Mononuclear cell (primary cell): ENCODE data around the gene STOX2. TPM values are rescaled to one million over a fixed set of nuclear protein-coding genes. Genes with fewer than 3 reads are reported as not detected.

Source experiments
- H3K27me3 ChIP-seq: 2 replicates; pipeline ENCODE4 v1.6.0; 2011; ENCODE audit warnings: low read length, control low read depth; ENCODE audit not compliant: insufficient read depth
- H3K4me1 ChIP-seq: 2 replicates; pipeline ENCODE4 v1.5.1; 2011; ENCODE audit warnings: mild to moderate bottlenecking, low read length, control low read depth; ENCODE audit not compliant: insufficient read depth
- H3K4me3 ChIP-seq: 2 replicates; pipeline ENCODE4 v1.5.1; 2011; ENCODE audit warnings: mild to moderate bottlenecking, low read length, moderate library complexity
- H3K9me3 ChIP-seq: 2 replicates; pipeline ENCODE4 v1.5.1; 2011; ENCODE audit warnings: low read depth, mild to moderate bottlenecking, control low read depth, low read length
- total RNA-seq: library from RNA; depleted of rRNA; stranded (reverse); fragments of >200 nt; gene quantifications from one replicate; pipeline ENCODE4 v1.2.3, GENCODE V29; 2012

Gene STOX2
- total RNA-seq, 1 donor: under 0.01 TPM

DNA sequence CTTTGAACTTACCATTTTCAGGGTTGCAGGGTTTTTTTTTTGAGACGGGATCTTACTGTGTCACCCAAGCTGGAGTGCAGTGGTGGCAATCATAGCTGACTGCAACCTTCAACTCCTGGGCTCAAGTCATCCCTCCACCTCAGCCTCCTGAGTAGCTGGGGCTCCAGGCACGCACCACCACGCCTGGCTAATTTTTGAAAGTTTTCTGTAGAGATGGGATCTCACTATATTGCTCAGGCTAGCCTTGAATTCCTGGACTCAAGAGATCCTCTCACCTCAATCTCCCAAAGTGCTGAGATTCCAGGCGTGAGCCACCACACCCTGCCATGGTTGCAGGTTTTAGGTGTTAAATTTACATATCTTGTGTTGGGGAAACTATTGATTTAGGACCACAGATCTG is 64.5 kb downstream of the STOX2 start:
- Histone ChIP-seq H3K9me3 (peaks cover 7% of the 10 kb centered on the region), H3K4me1 (no peaks in the 10 kb centered on the region), H3K27me3 (no peaks in the 10 kb centered on the region), H3K4me3 (no peak overlapping the region)

DNA sequence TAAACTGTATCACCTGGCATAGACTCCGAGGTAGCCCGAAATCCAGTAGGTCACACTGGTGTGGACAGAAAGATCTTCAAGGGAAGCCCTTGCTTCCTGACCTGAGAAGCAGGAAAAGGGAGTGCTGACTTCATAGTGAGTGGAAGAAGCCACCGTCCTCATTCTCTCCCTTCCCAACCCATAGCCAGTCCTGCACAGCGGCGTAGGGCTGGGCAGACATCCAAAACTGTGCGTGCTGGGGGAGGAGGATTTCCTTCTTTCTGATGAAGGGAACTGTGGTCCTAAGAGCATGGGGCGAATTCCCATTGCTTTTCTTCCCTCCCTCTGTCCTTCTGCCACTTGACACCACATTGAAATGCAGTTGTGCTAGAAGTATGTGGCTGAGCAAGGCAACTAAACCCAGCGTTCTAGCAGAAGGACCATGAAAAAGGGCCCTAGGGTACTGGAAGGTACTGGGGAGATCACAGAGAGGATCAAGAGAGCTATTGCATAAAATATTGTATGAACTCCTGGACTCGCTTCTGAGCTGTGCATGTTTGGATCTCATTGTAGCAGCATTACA is 66.9 kb downstream of the STOX2 start:
- H3K4me1 ChIP-seq: no peaks in the 10 kb centered on the region
- no peaks in the 10 kb centered on the region for H3K27me3 ChIP-seq
- peaks cover 12% of the 10 kb centered on the region for H3K9me3 ChIP-seq
- no peak overlapping the region for H3K4me3 ChIP-seq

DNA sequence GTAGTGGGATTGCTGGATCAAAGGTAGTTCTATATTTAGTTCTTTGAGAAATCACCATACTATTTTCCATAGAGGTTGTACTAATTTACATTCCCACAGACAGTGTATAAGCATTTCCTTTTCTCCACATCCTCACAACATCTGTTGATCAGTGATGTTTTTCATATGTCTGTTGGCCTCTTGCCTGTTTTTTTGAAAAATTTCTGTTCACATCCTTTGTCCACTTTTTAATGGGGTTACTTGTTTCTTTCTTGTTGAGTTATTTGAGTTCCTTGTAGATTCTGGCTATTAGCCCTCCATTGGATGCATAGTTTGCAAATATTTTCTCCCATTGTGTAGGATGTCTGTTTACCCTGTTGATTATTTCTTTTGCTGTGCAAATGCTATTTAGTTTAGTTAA is 72.6 kb downstream of the STOX2 start:
- Histone ChIP-seq H3K27me3 (no peaks in the 10 kb centered on the region), H3K9me3 (peaks cover 12% of the 10 kb centered on the region), H3K4me1 (no peaks in the 10 kb centered on the region), H3K4me3 (no peak overlapping the region)

DNA sequence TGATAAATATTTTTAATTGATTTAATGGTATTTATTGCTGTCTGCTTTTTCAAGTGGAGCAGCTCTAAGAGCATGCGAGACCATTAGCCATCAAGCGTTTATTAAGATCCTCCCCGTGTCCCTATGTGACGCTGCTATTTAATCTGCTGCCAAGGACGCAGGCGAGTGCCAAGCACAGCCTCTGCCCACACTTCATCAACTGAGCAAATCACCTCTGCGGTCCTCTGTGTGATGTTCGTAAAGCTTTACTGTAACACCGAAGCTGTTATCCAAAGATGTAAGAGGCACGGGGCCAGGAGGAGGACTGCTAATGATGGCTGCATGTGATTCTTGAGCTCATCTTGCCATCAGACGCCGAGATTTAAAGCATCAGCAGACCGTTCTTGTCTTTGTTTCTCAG is 79.5 kb downstream of the STOX2 start:
- Histone ChIP-seq H3K4me1 (peaks cover 19% of the 10 kb centered on the region), H3K27me3 (no peaks in the 10 kb centered on the region), H3K4me3 (no peak overlapping the region), H3K9me3 (no peaks in the 10 kb centered on the region)

DNA sequence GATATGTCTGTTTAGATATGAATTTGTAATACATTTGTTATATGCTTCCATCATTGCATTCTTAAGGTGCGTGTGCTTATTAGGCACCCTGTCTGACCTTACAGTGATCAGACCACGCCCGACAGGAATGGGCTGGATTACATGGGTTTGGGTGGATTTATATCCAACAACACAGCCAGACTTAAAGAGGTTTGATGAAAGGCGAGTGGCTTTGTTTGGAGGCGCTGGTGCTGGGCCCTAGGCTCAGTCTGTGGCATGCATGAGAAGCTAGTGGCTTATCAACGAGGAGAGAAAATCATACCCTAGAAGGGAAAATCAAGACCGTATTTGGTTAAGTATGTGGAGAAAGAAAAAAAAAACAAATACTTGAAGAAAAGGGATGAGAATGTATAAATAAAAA is 80.7 kb downstream of the STOX2 start:
- Histone ChIP-seq H3K27me3 (no peaks in the 10 kb centered on the region), H3K4me3 (no peak overlapping the region), H3K9me3 (no peaks in the 10 kb centered on the region), H3K4me1 (peaks cover 25% of the 10 kb centered on the region)

DNA sequence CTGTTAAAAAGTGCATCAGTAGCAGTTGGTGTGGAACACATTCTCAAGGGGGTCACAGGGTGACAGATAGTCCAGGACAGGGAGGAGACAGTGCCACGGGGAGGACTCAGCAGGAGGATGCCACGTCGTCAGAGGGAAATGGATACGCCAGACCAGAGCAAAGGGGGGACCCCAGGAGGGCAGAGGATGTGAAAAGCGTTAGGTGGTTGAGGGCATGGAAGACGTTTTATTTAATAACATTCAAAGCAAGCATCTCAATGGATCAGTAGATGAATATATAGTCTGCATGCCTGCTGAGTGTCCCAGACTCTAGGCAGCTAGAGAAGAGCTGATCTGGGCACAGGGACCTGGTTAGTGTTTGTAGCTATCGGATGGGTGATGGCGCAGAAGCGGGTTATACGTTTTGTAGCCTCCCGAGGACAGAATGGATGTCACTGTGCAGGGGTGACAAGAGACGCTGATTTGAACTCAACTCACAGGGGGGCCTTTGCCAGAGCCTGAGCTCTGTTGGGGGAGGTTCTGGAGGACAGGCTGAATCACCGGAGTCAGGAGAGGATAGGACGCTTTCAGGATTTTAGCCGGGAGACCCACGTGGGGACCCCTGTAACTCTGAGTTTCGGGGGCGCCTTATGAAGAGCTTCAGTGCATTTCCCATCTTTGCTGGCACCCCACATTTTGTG is 81.3 kb downstream of the STOX2 start:
- Histone ChIP-seq H3K4me3 (no peak overlapping the region), H3K4me1 (peaks cover 25% of the 10 kb centered on the region), H3K27me3 (no peaks in the 10 kb centered on the region), H3K9me3 (no peaks in the 10 kb centered on the region)

DNA sequence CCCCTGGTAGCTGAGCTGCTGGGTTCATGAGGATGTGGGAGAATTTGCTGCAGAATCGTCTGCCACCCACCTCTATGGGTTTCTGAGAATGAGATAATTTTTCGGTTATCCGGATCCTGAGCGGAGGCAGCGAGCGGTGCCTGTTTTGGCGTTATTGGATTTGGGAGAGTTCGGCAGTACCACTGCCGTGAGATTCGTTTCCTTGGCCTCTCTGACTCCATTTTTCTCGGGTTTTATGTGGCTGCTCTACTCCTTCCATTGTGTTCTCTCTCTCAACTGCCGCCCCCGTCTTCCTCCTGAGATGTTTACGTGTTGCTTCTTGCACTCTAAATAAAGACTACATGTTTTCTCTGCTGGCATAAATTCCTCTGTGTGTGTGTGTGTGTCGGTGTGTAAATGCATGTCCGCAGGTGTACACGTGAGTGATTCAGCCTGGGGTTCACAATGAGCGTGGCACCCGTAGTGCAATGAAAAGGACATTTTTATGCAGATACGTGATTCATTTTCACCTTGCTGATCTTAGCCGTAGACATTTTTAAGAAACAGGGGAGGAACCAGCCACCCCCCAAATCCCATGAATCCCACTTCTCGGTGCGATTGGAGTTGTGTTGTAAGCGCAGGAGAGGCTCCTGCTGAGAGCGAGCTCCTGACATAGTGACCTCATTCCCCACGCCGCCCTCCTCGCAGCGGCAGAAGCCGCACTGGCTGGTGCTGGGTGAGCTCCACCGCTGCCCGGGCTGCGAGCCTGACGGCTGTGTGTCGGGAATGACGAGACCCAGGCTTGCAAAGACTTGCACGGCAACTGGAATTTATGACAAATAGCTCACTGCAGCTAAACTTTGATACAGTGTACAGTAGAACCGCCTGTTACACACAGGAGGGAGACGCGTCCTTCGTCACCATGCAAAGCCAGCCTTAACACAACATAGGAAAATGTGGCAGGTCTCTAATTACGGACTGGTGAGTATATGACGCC is 82.2 kb downstream of the STOX2 start:
- Histone ChIP-seq H3K9me3 (no peaks in the 10 kb centered on the region), H3K27me3 (no peaks in the 10 kb centered on the region), H3K4me3 (no peak overlapping the region), H3K4me1 (peaks cover 25% of the 10 kb centered on the region)

DNA sequence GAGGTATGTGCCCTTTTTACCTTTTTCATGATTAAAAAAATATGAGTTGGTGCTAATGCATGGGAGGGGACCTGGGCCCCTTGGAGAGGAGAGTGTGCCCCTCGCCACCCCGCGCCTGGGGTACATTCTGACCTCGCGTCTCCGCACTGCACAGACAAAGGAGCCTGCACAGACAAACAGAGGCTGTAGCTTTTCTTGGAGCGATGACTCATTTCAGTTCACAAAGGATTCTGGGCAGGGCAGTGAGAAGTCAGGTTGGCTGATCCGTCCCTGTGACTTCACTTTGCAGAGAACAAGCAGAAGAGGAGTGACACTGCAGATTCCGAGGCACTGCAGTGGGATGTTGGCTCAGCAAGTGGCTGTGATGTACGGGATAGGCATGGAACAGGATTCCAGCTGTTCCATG is 82.9 kb downstream of the STOX2 start:
- Histone ChIP-seq H3K4me3 (no peak overlapping the region), H3K27me3 (no peaks in the 10 kb centered on the region), H3K4me1 (peaks cover 25% of the 10 kb centered on the region), H3K9me3 (no peaks in the 10 kb centered on the region)

DNA sequence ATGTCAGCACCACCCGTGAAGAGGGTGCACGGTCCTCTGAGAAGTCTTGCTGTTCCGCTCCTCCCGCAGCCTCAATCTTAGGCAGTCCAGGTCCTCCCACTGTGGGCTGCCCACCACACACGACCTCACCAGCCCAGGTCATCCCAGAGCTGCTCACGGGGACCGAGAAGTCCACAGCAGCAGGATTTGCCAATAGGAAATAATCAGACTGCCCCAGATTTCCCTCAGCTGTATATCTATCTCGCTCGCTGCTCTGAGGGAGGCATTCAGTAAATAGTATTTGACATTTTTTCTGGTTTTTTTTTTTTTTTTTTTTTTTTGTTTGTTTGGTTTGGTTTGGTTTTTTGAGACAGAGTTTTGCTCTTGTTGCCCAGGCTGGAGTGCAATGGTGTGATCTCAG is 83.8 kb downstream of the STOX2 start:
- Histone ChIP-seq H3K27me3 (no peaks in the 10 kb centered on the region), H3K4me1 (peaks cover 25% of the 10 kb centered on the region), H3K9me3 (no peaks in the 10 kb centered on the region), H3K4me3 (no peak overlapping the region)

DNA sequence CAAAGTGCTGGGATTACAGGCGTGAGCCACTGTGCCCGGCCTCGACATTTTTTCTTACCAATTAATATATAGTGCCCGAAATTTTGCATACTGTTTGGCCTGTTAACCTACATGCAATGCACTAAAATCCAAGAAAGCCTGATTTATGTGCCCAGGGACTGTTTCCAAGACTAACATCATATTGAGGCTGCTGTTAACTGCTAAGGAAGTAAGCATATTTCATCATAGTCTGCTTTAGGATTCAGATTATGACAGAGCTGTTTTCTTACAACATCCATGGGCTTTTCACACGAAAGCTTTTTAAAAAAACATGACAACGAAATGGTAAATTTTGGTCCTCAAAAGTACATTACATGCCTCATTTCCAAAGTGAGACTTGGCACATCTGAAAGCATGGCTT is 84.4 kb downstream of the STOX2 start:
- Histone ChIP-seq H3K9me3 (no peaks in the 10 kb centered on the region), H3K27me3 (no peaks in the 10 kb centered on the region), H3K4me3 (no peak overlapping the region), H3K4me1 (peaks cover 25% of the 10 kb centered on the region)

DNA sequence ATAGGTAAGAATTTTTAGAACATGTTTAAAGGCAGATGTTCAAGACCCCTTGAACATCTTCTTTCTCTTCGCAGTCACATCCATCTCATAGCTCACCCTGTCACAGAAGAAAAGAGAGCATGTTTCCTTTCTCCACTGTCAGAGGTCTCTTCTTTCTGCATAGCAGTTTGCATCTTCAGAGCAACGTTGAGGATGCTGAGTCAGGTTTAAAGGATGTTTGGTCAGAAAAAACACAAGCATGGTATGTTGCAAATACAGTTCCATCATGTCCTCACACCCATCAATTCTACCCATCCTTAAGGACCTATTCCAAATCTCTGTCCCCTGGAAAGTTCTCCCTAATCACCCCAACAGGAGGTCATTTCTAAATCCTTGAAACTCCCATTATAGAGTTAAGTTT is 84.8 kb downstream of the STOX2 start:
- no peak overlapping the region for H3K4me3 ChIP-seq
- no peaks in the 10 kb centered on the region for H3K9me3 ChIP-seq
- H3K4me1 ChIP-seq: peaks cover 25% of the 10 kb centered on the region
- no peaks in the 10 kb centered on the region for H3K27me3 ChIP-seq

DNA sequence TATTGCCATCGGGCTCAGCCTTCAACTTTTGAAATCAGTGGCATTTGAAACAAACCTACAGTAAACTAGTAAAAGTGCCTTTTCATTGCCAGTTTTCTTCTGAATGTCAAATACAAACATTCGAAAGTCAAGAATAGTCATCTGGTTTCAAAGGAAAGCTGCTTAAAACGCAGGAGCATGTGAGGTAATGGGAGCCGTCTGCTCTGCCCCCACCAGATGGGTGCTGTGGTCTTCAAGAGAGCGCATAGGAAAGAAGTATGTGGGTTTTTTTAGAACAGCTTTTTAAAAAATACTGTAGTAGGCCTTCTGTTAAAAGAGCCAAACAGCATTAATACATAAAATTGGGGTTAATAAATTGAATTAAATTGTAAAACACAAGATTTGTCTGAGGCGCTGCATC is 88.6 kb downstream of the STOX2 start:
- Histone ChIP-seq H3K4me1 (peaks cover 14% of the 10 kb centered on the region), H3K27me3 (no peaks in the 10 kb centered on the region), H3K4me3 (no peak overlapping the region), H3K9me3 (no peaks in the 10 kb centered on the region)

DNA sequence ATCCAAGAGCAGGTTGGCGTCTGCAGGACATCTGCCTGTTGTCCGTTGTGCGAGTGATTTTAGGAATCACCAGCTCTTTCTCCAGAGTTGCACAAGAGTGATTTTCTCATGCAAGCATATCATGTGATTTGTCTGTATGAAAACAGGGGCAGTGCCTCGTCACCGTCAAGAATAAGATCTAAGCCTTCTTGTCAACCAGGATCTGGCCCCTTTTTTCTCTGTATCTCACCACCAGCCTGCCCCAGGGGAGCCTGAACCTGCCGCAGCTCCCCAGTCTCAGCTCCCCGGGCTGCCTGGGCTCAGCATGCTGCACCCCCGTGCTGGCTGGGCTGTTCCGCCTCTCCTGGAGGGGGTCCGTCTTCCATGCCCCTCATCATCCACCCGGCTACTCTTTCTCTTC is 90.5 kb downstream of the STOX2 start:
- Histone ChIP-seq H3K27me3 (no peaks in the 10 kb centered on the region), H3K4me3 (no peak overlapping the region), H3K4me1 (no peaks in the 10 kb centered on the region), H3K9me3 (no peaks in the 10 kb centered on the region)

DNA sequence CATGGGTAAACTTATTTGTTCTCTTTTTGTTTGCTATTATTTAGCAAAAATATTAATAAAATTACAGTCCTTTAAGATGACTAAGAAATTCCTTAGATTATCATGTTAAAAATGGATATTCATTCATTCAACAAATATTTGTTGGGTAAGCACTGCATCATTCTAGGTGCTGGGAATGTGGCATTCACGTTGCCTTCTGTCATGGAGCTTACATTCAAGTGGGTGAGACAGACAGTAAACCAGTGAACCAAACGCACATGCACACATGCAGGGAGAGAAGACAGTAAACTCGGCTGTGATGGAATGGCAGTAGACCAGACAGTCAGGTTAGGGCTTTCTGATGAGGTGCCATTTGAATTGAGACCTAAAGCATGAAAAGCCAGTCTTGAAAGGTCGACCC is 91.8 kb downstream of the STOX2 start:
- Histone ChIP-seq H3K4me1 (no peaks in the 10 kb centered on the region), H3K9me3 (no peaks in the 10 kb centered on the region), H3K4me3 (no peak overlapping the region), H3K27me3 (no peaks in the 10 kb centered on the region)

DNA sequence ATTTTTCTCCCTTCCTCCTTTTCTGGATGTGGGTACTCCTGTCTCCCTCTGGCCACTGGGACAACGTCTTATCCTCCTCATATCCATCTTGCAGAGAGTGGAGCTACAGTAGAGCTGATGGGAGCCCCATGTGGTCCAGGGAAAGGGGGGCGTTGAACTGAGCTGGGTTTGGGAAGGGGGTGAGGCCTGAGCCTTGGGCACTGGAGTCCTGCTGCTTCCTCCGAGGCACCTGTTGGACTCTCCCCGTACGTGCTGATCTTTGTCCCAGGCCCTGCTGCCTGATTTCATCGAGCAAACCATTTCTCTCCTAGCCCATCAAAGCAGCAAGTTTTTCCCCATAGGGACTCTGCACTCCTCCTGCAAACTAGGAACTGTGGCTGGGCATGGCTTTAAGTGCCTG is 94.3 kb downstream of the STOX2 start:
- Histone ChIP-seq H3K4me1 (no peaks in the 10 kb centered on the region), H3K4me3 (no peak overlapping the region), H3K9me3 (no peaks in the 10 kb centered on the region), H3K27me3 (no peaks in the 10 kb centered on the region)
